IMR-90 (cell line): Measurements from ENCODE around the gene SPACA6. TPM values are rescaled to one million over a fixed set of nuclear protein-coding genes. Genes with fewer than 3 reads are reported as not detected.

ENCODE experiments used
- ATAC-seq: fragments of 200-7000 bp; cut with Tn5 transposase; 2 replicates; pipeline ENCODE4 v1.9.1; 2020; ENCODE audit warnings: low read depth, mild to moderate bottlenecking, moderate library complexity
- BruUV-seq: library from RNA; stranded (reverse); fragments of 400-500 nt; replicated peaks from 2 replicates; lab custom pipeline; 2021; lab: Mats Ljungman, UMichigan
- CTCF ChIA-PET: fragments of 300-600 bp; formaldehyde crosslinking; extraction: SDS; loops from one replicate; lab custom pipeline; 2021; ENCODE audit warnings: antibody characterized with exemption; lab: Yijun Ruan, JAX
- POLR2A ChIA-PET: fragments of 300-600 bp; sonication (Branson Sonifier 250); formaldehyde crosslinking; loops from one replicate; lab custom pipeline; 2022; ENCODE audit warnings: antibody characterized with exemption; ENCODE audit not compliant: unreplicated experiment; lab: Charles Lee
- DNase-seq: peaks from one replicate; pipeline ENCODE4 v3.0.0; 2013
- H2AFZ ChIP-seq: replicated peaks from 2 replicates; pipeline ENCODE3; 2013; ENCODE audit warnings: low read length, mild to moderate bottlenecking; ENCODE audit not compliant: poor library complexity
- H2AK5ac ChIP-seq: 2 replicates; pipeline ENCODE4 v1.6.1; 2013; ENCODE audit warnings: low read depth, low read length, inconsistent platforms
- H2AK9ac ChIP-seq: replicated peaks from 2 replicates; pipeline ENCODE3; 2013; ENCODE audit warnings: mild to moderate bottlenecking, low read depth, low read length, moderate library complexity; ENCODE audit not compliant: poor library complexity
- H2BK120ac ChIP-seq: 2 replicates; pipeline ENCODE4 v1.6.1; 2013; ENCODE audit warnings: low read depth, low read length, inconsistent platforms
- H2BK15ac ChIP-seq: 3 replicates; pipeline ENCODE4 v1.6.1; 2013; ENCODE audit warnings: low read depth, low read length, inconsistent platforms
- H2BK20ac ChIP-seq: 2 replicates; pipeline ENCODE4 v1.6.1; 2013; ENCODE audit warnings: low read depth, mild to moderate bottlenecking, inconsistent platforms, low read length, moderate library complexity
- H2BK5ac ChIP-seq: 2 replicates; pipeline ENCODE4 v1.6.1; 2013; ENCODE audit warnings: mild to moderate bottlenecking, low read depth, low read length, inconsistent platforms; ENCODE audit not compliant: poor library complexity, severe bottlenecking
- H3K14ac ChIP-seq: replicated peaks from 2 replicates; pipeline ENCODE4 v1.6.1; 2013; ENCODE audit warnings: low read depth, low read length, inconsistent platforms
- H3K18ac ChIP-seq: 2 replicates; pipeline ENCODE4 v1.6.1; 2013; ENCODE audit warnings: low read depth, low read length, control low read depth
- H3K23ac ChIP-seq: 2 replicates; pipeline ENCODE4 v1.6.1; 2013; ENCODE audit warnings: low read depth, low read length, inconsistent platforms
- H3K27ac ChIP-seq: 2 replicates; pipeline ENCODE4 v1.5.1; 2013; ENCODE audit warnings: mild to moderate bottlenecking, control low read depth, low read length; ENCODE audit not compliant: insufficient read depth
- H3K27me3 ChIP-seq: 2 replicates; pipeline ENCODE4 v1.6.1; 2013; ENCODE audit warnings: low read length; ENCODE audit not compliant: control insufficient read depth, insufficient read depth
- H3K36me3 ChIP-seq: 2 replicates; pipeline ENCODE4 v1.6.1; 2013; ENCODE audit warnings: low read length, mixed read lengths; ENCODE audit not compliant: control insufficient read depth, insufficient read depth
- H3K4ac ChIP-seq: 2 replicates; pipeline ENCODE4 v1.6.1; 2013; ENCODE audit warnings: low read depth, low read length, inconsistent platforms
- H3K4me1 ChIP-seq: 2 replicates; pipeline ENCODE4 v1.6.1; 2013; ENCODE audit warnings: low read length, mixed read lengths; ENCODE audit not compliant: control insufficient read depth, insufficient read depth
- H3K4me2 ChIP-seq: 2 replicates; pipeline ENCODE4 v1.6.1; 2013; ENCODE audit warnings: low read depth, mild to moderate bottlenecking, control low read depth, low read length, moderate library complexity
- H3K4me3 ChIP-seq: 2 replicates; pipeline ENCODE4 v1.5.1; 2013; ENCODE audit warnings: low read depth, mild to moderate bottlenecking, control low read depth, low read length, moderate library complexity; ENCODE audit not compliant: insufficient read depth
- H3K56ac ChIP-seq: 2 replicates; pipeline ENCODE4 v1.6.1; 2013; ENCODE audit warnings: low read length, inconsistent platforms; ENCODE audit not compliant: insufficient read depth; ENCODE audit errors: extremely low read depth
- H3K79me1 ChIP-seq, 2 experiments: 2 replicates each; pipeline ENCODE4 v1.6.1; 2013; ENCODE audit warnings: low read length in 2 of 2, inconsistent platforms in 1 of 2, low read depth in 1 of 2
- H3K9ac ChIP-seq: 2 replicates; pipeline ENCODE4 v1.6.1; 2013; ENCODE audit warnings: low read depth, low read length, control low read depth
- H3K9me1 ChIP-seq: 2 replicates; pipeline ENCODE4 v1.6.1; 2013; ENCODE audit warnings: low read length, inconsistent platforms; ENCODE audit not compliant: insufficient read depth
- H3K9me3 ChIP-seq: 2 replicates; pipeline ENCODE4 v1.6.1; 2013; ENCODE audit warnings: low read length; ENCODE audit not compliant: control insufficient read depth, insufficient read depth
- H4K20me1 ChIP-seq: 2 replicates; pipeline ENCODE4 v1.6.1; 2013; ENCODE audit warnings: low read length, inconsistent platforms; ENCODE audit not compliant: insufficient read depth
- H4K5ac ChIP-seq: 2 replicates; pipeline ENCODE4 v1.6.1; 2013; ENCODE audit warnings: mild to moderate bottlenecking, low read depth, low read length, control low read depth
- H4K8ac ChIP-seq, 2 experiments: 2 replicates each; pipeline ENCODE4 v1.6.1; 2013; ENCODE audit warnings: low read depth in 2 of 2, low read length in 2 of 2, control low read depth in 1 of 2, inconsistent platforms in 1 of 2
- H4K91ac ChIP-seq: 2 replicates; pipeline ENCODE4 v1.6.1; 2013; ENCODE audit warnings: low read depth, low read length, inconsistent platforms; ENCODE audit not compliant: insufficient read depth
- BHLHE40 ChIP-seq: fragments of 150-350 bp; IDR thresholded peaks from 2 replicates; pipeline ENCODE4 v1.6.1; 2016; ENCODE audit warnings: mild to moderate bottlenecking, low read depth, low read length
- CEBPB ChIP-seq: IDR thresholded peaks from 2 replicates; pipeline ENCODE4 v1.6.1; 2012; ENCODE audit warnings: low read depth, low read length, improper control_type of control experiment
- CHD1 ChIP-seq: IDR thresholded peaks from 2 replicates; pipeline ENCODE4 v1.6.1; 2012; ENCODE audit warnings: low read depth, low read length, improper control_type of control experiment
- ELK1 ChIP-seq: fragments of 150-350 bp; IDR thresholded peaks from 2 replicates; pipeline ENCODE4 v1.6.1; 2016; ENCODE audit warnings: low read depth, mild to moderate bottlenecking, low read length, moderate library complexity, borderline replicate concordance
- FOS ChIP-seq: fragments of 150-350 bp; IDR thresholded peaks from 2 replicates; pipeline ENCODE4 v1.6.1; 2016; ENCODE audit warnings: low read depth, low read length
- MAFK ChIP-seq: IDR thresholded peaks from 2 replicates; pipeline ENCODE4 v1.6.1; 2012; ENCODE audit warnings: low read depth, low read length, improper control_type of control experiment
- MAZ ChIP-seq: IDR thresholded peaks from 2 replicates; pipeline ENCODE4 v1.6.1; 2012; ENCODE audit warnings: low read depth, mild to moderate bottlenecking, low read length, improper control_type of control experiment, moderate library complexity, borderline replicate concordance
- MXI1 ChIP-seq: IDR thresholded peaks from 2 replicates; pipeline ENCODE4 v1.6.1; 2012; ENCODE audit warnings: low read depth, mild to moderate bottlenecking, low read length, moderate library complexity, borderline replicate concordance
- NFE2L2 ChIP-seq: fragments of 150-350 bp; IDR thresholded peaks from 2 replicates; pipeline ENCODE4 v1.6.1; 2016; ENCODE audit warnings: low read depth, mild to moderate bottlenecking, low read length
- POLR2A ChIP-seq: IDR thresholded peaks from 2 replicates; pipeline ENCODE4 v1.6.1; 2012; ENCODE audit warnings: mild to moderate bottlenecking, low read depth, low read length
- RAD21 ChIP-seq: IDR thresholded peaks from 2 replicates; pipeline ENCODE4 v1.6.1; 2012; ENCODE audit warnings: low read length, improper control_type of control experiment
- RCOR1 ChIP-seq: IDR thresholded peaks from 2 replicates; pipeline ENCODE4 v1.6.1; 2012; ENCODE audit warnings: mild to moderate bottlenecking, low read length, improper control_type of control experiment; ENCODE audit not compliant: insufficient replicate concordance
- RFX5 ChIP-seq: IDR thresholded peaks from 2 replicates; pipeline ENCODE4 v1.8.0; 2012; ENCODE audit warnings: low read depth, mild to moderate bottlenecking, low read length, moderate library complexity
- SMC3 ChIP-seq: fragments of 150-350 bp; IDR thresholded peaks from 2 replicates; pipeline ENCODE4 v1.6.1; 2016; ENCODE audit warnings: low read depth, mild to moderate bottlenecking, antibody characterized with exemption, low read length, moderate library complexity
- WGBS, 2 experiments: methylation state at CpG; one replicate each; pipeline versions ENCODE4 v1.1.5 to v1.1.7; 2013; ENCODE audit warnings: missing lambda C conversion rate in 2 of 2; ENCODE audit not compliant: insufficient read length in 1 of 2; ENCODE audit errors: extremely low coverage in 2 of 2; 5-methylcytosine and 5-hydroxymethylcytosine counted together
- dilution Hi-C: fragments of 300-500 bp; cut with HindIII; formaldehyde crosslinking; loops from one replicate; pipeline ENCODE4 v1.14.3; 2018; ENCODE audit warnings: low sequenced_read_pairs; ENCODE audit not compliant: unreplicated experiment
- in situ Hi-C: fragments of 300-500 bp; cut with MboI; formaldehyde crosslinking; loops from 3 replicates; pipeline ENCODE4 v1.14.3; 2019; ENCODE audit warnings: low sequenced_read_pairs, inconsistent platforms, mixed read lengths
- intact Hi-C: fragments of 100-400 bp; cut with micrococcal nuclease; formaldehyde crosslinking; loops from 2 replicates; pipeline ENCODE4 v1.10.0; 2022
- polyA plus RNA-seq, 3 experiments: library from polyadenylated mRNA; depleted of rRNA; stranded (reverse); fragments of >200 nt; gene quantifications; 2 replicates each; pipeline ENCODE4 v1.2.3, GENCODE V29; 2012; ENCODE audit warnings: low replicate concordance in 1 of 3
- total RNA-seq: library from RNA; depleted of rRNA; stranded (reverse); fragments of >200 nt; gene quantifications from 2 replicates; pipeline ENCODE4 v1.2.3, GENCODE V29; 2012
- TF ChIP-seq, protein P1 (sequence below): conservative IDR thresholded peaks from 2 replicates; pipeline ENCODE4 v1.5.1; 2012; ENCODE audit warnings: mild to moderate bottlenecking, low read depth, low read length, improper control_type of control experiment
- TF ChIP-seq, protein P2 (sequence below): fragments of 150-350 bp; IDR thresholded peaks from 2 replicates; pipeline ENCODE4 v1.6.1; 2017; ENCODE audit warnings: mild to moderate bottlenecking, antibody characterized with exemption, low read length, low read depth

The SPACA6 gene
- total and polyA plus RNA-seq, 2 of the 4 experiments (the other 2 are of a cell fraction) = 1.3 to 13.6 TPM

- Histone ChIP-seq H3K56ac (no peak overlapping the region), H4K91ac (no peak overlapping the region), H2AK9ac (no peak overlapping the region), H2AFZ (no peak overlapping the region), H3K9me3 (peaks cover 3% of the 10 kb centered on the region), H2AK5ac (no peak overlapping the region), H3K4ac (no peak overlapping the region), H3K27ac (no peak overlapping the region), H3K27me3 (peaks cover 54% of the 10 kb centered on the region), H4K8ac (no peak overlapping the region), H2BK120ac (no peak overlapping the region), H3K4me3 (no peak overlapping the region), H2BK15ac (no peak overlapping the region), H3K4me1 (no peaks in the 10 kb centered on the region; the same call in 1 of the 2 replicates), H3K36me3 (no peaks in the 10 kb centered on the region), H3K18ac (no peak overlapping the region), H3K9ac (no peak overlapping the region), H2BK20ac (no peak overlapping the region), H3K23ac (no peak overlapping the region), H3K4me2 (no peak overlapping the region), H3K14ac (no peak overlapping the region), H2BK5ac (no peak overlapping the region), H4K5ac (no peak overlapping the region), H3K79me1 (no peaks in the 10 kb centered on the region), H3K9me1 (no peaks in the 10 kb centered on the region), H4K20me1 (no peaks in the 10 kb centered on the region)
- dilution Hi-C loops (no loop called here), intact Hi-C loops (no loop called here), in situ Hi-C loops (no loop called here)
- ChIA-PET CTCF (no interaction called here), POLR2A (no interaction called here)
- TF ChIP-seq NFE2L2 = no peak
- no peak for TF ChIP-seq FOS
- TF ChIP-seq CHD1 = no peak
- TF ChIP-seq CEBPB = no peak
- no peak for TF ChIP-seq MXI1
- no peak for TF ChIP-seq ELK1
- TF ChIP-seq MAFK = no peak
- TF ChIP-seq, protein P1, sequence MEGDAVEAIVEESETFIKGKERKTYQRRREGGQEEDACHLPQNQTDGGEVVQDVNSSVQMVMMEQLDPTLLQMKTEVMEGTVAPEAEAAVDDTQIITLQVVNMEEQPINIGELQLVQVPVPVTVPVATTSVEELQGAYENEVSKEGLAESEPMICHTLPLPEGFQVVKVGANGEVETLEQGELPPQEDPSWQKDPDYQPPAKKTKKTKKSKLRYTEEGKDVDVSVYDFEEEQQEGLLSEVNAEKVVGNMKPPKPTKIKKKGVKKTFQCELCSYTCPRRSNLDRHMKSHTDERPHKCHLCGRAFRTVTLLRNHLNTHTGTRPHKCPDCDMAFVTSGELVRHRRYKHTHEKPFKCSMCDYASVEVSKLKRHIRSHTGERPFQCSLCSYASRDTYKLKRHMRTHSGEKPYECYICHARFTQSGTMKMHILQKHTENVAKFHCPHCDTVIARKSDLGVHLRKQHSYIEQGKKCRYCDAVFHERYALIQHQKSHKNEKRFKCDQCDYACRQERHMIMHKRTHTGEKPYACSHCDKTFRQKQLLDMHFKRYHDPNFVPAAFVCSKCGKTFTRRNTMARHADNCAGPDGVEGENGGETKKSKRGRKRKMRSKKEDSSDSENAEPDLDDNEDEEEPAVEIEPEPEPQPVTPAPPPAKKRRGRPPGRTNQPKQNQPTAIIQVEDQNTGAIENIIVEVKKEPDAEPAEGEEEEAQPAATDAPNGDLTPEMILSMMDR = no peak
- no peak for TF ChIP-seq RAD21
- TF ChIP-seq POLR2A = no peak
- TF ChIP-seq RFX5 = no peak
- TF ChIP-seq, protein P2, sequence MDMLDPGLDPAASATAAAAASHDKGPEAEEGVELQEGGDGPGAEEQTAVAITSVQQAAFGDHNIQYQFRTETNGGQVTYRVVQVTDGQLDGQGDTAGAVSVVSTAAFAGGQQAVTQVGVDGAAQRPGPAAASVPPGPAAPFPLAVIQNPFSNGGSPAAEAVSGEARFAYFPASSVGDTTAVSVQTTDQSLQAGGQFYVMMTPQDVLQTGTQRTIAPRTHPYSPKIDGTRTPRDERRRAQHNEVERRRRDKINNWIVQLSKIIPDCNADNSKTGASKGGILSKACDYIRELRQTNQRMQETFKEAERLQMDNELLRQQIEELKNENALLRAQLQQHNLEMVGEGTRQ = no peak
- TF ChIP-seq MAZ = no peak
- TF ChIP-seq RCOR1 = no peak
- TF ChIP-seq SMC3 = no peak
- TF ChIP-seq BHLHE40 = no peak
- no CpG with 5 or more reads among the region's 2 CpGs for WGBS, 2 experiments
- ATAC-seq = no peak
- no TSS peak for BruUV-seq
- no peak for DNase-seq
These were observed 29.4 kb downstream of the SPACA6 start for GRCh38 chr19:51722492-51722891.
